ENCODE measurements around the gene WFDC5. TPM values are rescaled to one million over a fixed set of nuclear protein-coding genes. Genes with fewer than 3 reads are reported as not detected.
A peak's percentile ranks its signal among the peaks of the same experiment; 100 is the strongest.

The WFDC5 gene
- total RNA-seq, 1 donor from 2014 or later = not detected

DNA sequence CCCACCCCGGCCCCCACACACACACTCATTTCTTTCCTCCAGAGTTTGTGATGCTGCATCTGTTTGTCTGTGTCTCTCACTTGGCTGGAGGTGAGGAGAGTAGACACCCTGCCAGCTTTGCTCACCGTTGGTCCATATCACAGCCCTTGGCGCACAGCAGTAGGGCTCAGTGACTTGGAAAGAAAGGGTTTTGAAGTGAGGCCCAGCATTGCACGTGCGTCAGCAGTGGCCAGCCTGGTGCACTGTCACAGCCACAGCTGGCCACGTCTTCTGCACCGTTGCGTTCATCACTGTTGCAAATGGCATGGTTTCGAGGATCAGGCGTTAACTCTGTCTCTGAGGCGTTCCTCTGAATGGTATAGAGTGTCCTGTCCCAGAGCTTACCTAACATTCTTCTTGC lies 3.7 kb downstream of the WFDC5 start:
- Mint-ChIP-seq H3K36me3 (ENCODE audit: low read depth) (no peaks in the 10 kb centered on the region), H3K27ac (no peak overlapping the region), H3K4me3 (no peak overlapping the region), H3K27me3 (ENCODE audit: insufficient read depth) (peaks cover 6% of the 10 kb centered on the region), H3K9me3 (no peaks in the 10 kb centered on the region), H3K4me1 (ENCODE audit: low read depth) (no peaks in the 10 kb centered on the region)
- DNase-seq (ENCODE audit: low spot score) = no peak
- intact Hi-C loops (cut with micrococcal nuclease) = no loop called here

DNA sequence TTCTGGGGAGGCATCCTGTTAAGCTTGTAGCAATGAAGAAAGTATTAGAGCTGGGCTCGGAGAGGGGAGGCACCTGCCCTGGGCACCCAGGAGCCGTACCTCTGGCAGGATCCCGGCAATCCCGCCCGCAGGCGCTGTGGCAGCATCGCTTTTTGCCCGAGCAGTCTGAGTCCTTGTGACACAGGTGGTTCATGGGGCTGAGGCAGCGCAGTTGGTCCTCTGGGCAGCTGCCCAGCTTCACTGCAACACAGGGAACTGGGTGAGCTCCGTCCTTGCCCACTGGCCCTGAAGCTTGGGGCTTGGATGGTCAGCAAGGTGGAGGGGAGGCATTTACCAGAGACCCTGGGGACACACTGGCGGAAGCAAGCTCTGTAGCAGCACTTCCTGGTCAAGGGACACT lies 4.7 kb downstream of the WFDC5 start:
- H3K27me3 Mint-ChIP-seq (ENCODE audit: insufficient read depth) = peaks cover 8% of the 10 kb centered on the region
- no peak overlapping the region for H3K4me3 Mint-ChIP-seq
- no peak for DNase-seq (ENCODE audit: low spot score)
- H3K36me3 Mint-ChIP-seq (ENCODE audit: low read depth) = no peaks in the 10 kb centered on the region
- H3K4me1 Mint-ChIP-seq (ENCODE audit: low read depth) = no peaks in the 10 kb centered on the region
- no peak overlapping the region for H3K27ac Mint-ChIP-seq
- no peaks in the 10 kb centered on the region for H3K9me3 Mint-ChIP-seq
- intact Hi-C loops (cut with micrococcal nuclease) = no loop called here

DNA sequence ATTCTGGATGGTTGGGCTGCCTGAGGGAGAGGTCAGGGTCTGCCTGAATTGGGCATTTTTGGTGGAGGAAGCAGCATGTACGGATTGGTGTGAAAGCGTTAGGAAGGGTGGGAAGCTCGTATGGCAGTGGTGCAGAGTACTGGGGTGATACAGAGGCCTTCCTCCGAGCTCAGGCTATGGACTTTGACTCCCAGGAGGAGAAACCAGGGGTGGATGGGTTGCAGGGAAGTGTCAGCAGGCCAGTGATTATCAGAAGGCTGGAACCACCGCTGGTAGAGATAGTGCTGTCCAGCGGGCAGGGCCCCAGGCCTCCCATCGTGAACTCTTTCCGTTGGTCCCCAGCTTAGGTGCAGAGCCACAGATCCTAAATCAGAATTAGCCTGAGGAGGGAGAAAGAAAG lies 5.3 kb downstream of the WFDC5 start:
- Mint-ChIP-seq H3K27me3 (ENCODE audit: insufficient read depth) (peaks cover 9% of the 10 kb centered on the region), H3K9me3 (no peaks in the 10 kb centered on the region), H3K36me3 (ENCODE audit: low read depth) (no peaks in the 10 kb centered on the region), H3K4me3 (no peak overlapping the region), H3K4me1 (ENCODE audit: low read depth) (no peaks in the 10 kb centered on the region), H3K27ac (no peak overlapping the region)
- intact Hi-C loops (cut with micrococcal nuclease) = no loop called here
- no peak for DNase-seq (ENCODE audit: low spot score)

- H3K36me3 Mint-ChIP-seq (ENCODE audit: low read depth) = no peaks in the 10 kb centered on the region
- H3K4me1 Mint-ChIP-seq (ENCODE audit: low read depth) = no peaks in the 10 kb centered on the region
- peaks cover 21% of the 10 kb centered on the region for H3K27me3 Mint-ChIP-seq (ENCODE audit: insufficient read depth)
- no peak for DNase-seq (ENCODE audit: low spot score)
- H3K9me3 Mint-ChIP-seq = no peaks in the 10 kb centered on the region
- intact Hi-C loops (cut with micrococcal nuclease) = no loop called here
- H3K27ac Mint-ChIP-seq = no peak overlapping the region
- H3K4me3 Mint-ChIP-seq = no peak overlapping the region
Observed at GRCh38 chr20:45105317-45105716, 9.7 kb downstream of the WFDC5 start.

DNA sequence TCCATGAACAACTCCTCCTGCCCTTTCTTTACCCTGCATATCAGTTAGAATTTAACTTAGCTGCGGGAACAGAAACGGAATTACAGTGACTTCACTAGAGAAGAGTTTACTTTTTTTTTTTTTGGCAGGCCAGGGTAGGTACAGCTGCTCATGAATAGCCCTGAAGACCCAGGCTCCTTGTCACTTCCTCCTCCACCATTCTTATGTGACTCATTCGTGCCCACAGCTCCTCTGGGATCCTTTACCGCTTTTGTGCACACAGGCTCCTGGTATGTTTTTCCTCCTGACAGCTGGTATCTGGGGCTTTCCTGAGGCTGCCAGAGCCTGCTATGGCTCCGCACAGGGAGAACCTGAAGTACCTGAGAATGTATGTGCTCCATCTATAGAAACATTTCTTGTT lies 10.2 kb downstream of the WFDC5 start:
- Mint-ChIP-seq H3K27me3 (ENCODE audit: insufficient read depth) (peaks cover 26% of the 10 kb centered on the region), H3K4me1 (ENCODE audit: low read depth) (no peaks in the 10 kb centered on the region), H3K27ac (no peak overlapping the region), H3K9me3 (no peaks in the 10 kb centered on the region), H3K4me3 (no peak overlapping the region), H3K36me3 (ENCODE audit: low read depth) (peaks cover under 1% of the 10 kb centered on the region)
- intact Hi-C loops (cut with micrococcal nuclease) = no loop called here
- DNase-seq (ENCODE audit: low spot score) = no peak

DNA sequence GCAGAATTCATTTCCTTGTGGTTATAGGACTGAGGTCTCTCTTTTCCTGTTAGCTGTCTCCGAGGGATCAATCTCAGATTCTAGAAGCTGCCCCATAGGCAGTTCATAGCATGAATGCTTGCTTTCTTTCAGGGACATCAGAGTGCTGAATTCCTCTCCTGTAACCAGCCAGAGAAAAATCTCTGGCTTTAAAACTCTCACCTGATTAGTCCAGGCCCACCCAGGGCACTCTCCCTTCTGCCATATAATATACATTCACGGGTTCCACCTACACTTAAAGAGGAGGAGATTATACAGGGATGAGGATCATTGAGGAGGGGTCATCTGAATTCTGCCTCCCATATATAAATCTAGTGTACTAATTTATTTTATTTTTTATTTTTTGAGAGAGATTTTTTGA lies 11.9 kb downstream of the WFDC5 start:
- Mint-ChIP-seq H3K9me3 (no peaks in the 10 kb centered on the region), H3K27ac (no peak overlapping the region), H3K4me1 (ENCODE audit: low read depth) (no peaks in the 10 kb centered on the region), H3K4me3 (no peak overlapping the region), H3K36me3 (ENCODE audit: low read depth) (peaks cover 2% of the 10 kb centered on the region), H3K27me3 (ENCODE audit: insufficient read depth) (peaks cover 40% of the 10 kb centered on the region)
- DNase-seq (ENCODE audit: low spot score) = no peak
- intact Hi-C loops (cut with micrococcal nuclease) = no loop called here

GRCh38 chr20:45101333-45101850 lies 13.6 kb downstream of the WFDC5 start:
- intact Hi-C loops (cut with micrococcal nuclease) = no loop called here
- H3K36me3 Mint-ChIP-seq (ENCODE audit: low read depth) = peaks cover 2% of the 10 kb centered on the region
- no peaks in the 10 kb centered on the region for H3K9me3 Mint-ChIP-seq
- peaks cover 4% of the 10 kb centered on the region for H3K4me1 Mint-ChIP-seq (ENCODE audit: low read depth)
- DNase-seq (ENCODE audit: low spot score) = no peak
- H3K27me3 Mint-ChIP-seq (ENCODE audit: insufficient read depth) = peaks cover 47% of the 10 kb centered on the region
- H3K27ac Mint-ChIP-seq = no peak overlapping the region
- no peak overlapping the region for H3K4me3 Mint-ChIP-seq

- H3K27ac Mint-ChIP-seq = no peak within 1 kb of the TSS
- intact Hi-C loops (cut with micrococcal nuclease) = no loop called here
Observed at GRCh38 chr20:45100563-45101245, 14.3 kb downstream of the WFDC5 start, which contains the start of gene KCNS1. TSS of gene KCNS1 (minus strand) at chr20:45101127. CDS start at chr20:45099236, 1,891 bp downstream.

DNA sequence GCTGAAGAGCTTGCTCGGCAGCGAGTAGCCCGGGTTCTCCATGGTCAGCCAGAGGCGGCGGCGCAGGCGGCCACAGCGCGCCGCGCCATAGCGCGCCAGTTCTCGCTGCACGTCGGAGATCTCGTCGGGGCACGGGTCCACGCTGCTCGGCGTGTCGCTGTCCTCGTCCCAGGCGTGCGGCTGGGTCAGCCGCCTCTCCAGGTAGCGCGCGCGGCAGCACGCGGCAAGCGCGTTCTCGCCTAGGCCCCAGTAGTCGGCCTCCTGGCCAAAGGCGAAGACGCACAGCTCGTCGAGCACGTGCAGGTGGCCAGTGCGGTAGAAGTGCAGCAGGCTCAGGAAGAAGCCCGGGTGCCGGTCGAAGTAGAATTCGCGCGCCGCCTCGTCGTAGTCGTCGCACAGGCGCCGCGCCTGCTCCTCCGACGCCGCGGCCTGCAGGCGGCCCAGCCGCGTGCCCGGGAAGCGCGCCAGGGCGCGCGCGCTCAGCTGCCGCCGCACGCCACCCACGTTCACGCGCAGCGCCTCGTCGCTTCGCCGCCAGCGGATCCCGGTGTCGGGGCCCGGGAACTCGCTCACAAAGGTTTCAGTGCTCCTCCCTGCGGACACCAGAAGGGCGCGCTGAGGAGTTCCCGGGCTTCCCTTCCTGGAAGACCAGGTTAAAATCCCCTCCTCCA lies 16.7 kb downstream of the WFDC5 start:
- DNase-seq (ENCODE audit: low spot score) = no peak
- no peaks in the 10 kb centered on the region for H3K9me3 Mint-ChIP-seq
- no peak overlapping the region for H3K4me3 Mint-ChIP-seq
- peaks cover 2% of the 10 kb centered on the region for H3K36me3 Mint-ChIP-seq (ENCODE audit: low read depth)
- H3K27ac Mint-ChIP-seq = no peak overlapping the region
- H3K4me1 Mint-ChIP-seq (ENCODE audit: low read depth) = peaks cover 8% of the 10 kb centered on the region
- peaks cover 45% of the 10 kb centered on the region for H3K27me3 Mint-ChIP-seq (ENCODE audit: insufficient read depth)
- intact Hi-C loops (cut with micrococcal nuclease) = loop anchor here (5.0 to 10.0 kb wide), 2 partner anchors 186 to 413 kb away; partner anchors contain the start of gene PABPC1L

More at GRCh38 chr20:45100563-45101245, 14.3 kb downstream of the WFDC5 start, which contains the start of gene KCNS1:
- H3K4me3 Mint-ChIP-seq = no peak within 1 kb of the TSS
- peaks cover 7% of the 10 kb centered on the region for H3K4me1 Mint-ChIP-seq (ENCODE audit: low read depth)
- H3K9me3 Mint-ChIP-seq = no peaks in the 10 kb centered on the region
- DNase-seq (ENCODE audit: low spot score) = no peak
- peaks cover 2% of the 10 kb centered on the region for H3K36me3 Mint-ChIP-seq (ENCODE audit: low read depth)
- peaks cover 48% of the 10 kb centered on the region for H3K27me3 Mint-ChIP-seq (ENCODE audit: insufficient read depth)

- no peaks in the 10 kb centered on the region for H3K9me3 Mint-ChIP-seq
Observed at GRCh38 chr20:45097485-45098102, 17.4 kb downstream of the WFDC5 start.

DNA sequence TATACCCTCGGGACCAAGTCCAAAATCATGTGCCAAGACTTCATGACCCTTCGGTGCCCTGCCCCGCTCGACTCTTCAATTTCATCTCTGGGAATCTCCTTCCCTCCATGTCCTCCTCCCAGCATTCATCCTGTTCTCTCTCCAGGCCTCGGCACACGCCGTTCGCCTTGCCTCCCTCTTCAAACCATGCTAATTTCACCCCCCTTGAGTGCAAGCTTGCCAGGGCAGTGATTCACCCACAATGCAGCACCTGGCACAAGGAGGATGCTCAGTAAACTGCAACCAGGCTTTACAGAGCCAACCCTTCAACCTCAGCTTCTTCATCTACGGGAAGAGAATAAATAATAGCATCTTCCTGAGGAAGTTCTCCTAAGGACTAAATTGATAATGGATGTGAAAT lies 18.2 kb downstream of the WFDC5 start:
- H3K36me3 Mint-ChIP-seq (ENCODE audit: low read depth) = peaks cover 2% of the 10 kb centered on the region
- H3K27me3 Mint-ChIP-seq (ENCODE audit: insufficient read depth) = peaks cover 41% of the 10 kb centered on the region
- intact Hi-C loops (cut with micrococcal nuclease) = loop anchor here (1.0 to 10.0 kb wide), 5 partner anchors 16 to 412 kb away; partner anchors contain the start of genes PABPC1L and STK4
- no peak overlapping the region for H3K27ac Mint-ChIP-seq
- DNase-seq (ENCODE audit: low spot score) = no peak
- H3K4me3 Mint-ChIP-seq = no peak overlapping the region
- no peaks in the 10 kb centered on the region for H3K9me3 Mint-ChIP-seq
- H3K4me1 Mint-ChIP-seq (ENCODE audit: low read depth) = peaks cover 8% of the 10 kb centered on the region

More at GRCh38 chr20:45097485-45098102, 17.4 kb downstream of the WFDC5 start:
- Mint-ChIP-seq H3K4me3 (peak overlapping the region; percentile 47), H3K27ac (peak overlapping the region; percentile 29), H3K36me3 (ENCODE audit: low read depth) (peaks cover 2% of the 10 kb centered on the region), H3K4me1 (ENCODE audit: low read depth) (peaks cover 8% of the 10 kb centered on the region), H3K27me3 (ENCODE audit: insufficient read depth) (peaks cover 45% of the 10 kb centered on the region)
- peak; percentile 19 for DNase-seq (ENCODE audit: low spot score)
- intact Hi-C loops (cut with micrococcal nuclease) = loop anchor here (1.0 to 10.0 kb wide), 5 partner anchors 17 to 413 kb away; partner anchors contain the start of genes PABPC1L and STK4

DNA sequence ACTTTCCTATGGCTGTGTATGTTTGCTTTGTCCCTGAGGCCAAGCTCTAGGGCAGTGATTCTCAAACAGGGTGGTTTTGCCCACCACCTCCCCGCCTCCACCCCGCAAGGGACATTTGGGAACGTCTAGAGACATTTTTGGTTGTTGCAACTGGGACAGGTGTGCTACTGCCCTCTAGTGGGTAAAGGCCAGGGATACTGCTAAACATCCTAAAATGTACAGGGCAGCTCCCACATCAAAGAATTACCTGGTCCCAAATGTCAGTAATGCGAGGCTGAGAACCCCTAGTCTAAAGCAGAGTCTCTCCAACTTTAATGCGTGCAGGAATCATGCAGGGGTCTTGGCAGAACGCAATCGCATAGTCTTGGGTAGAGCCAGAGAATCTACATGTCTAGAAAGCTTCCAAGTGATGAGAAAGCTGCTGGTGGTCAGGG lies 19.2 kb downstream of the WFDC5 start:
- intact Hi-C loops (cut with micrococcal nuclease) = loop anchor here (1.0 to 10.0 kb wide), 6 partner anchors 15 to 411 kb away; partner anchors contain the start of genes PABPC1L and STK4
- Mint-ChIP-seq H3K27me3 (ENCODE audit: insufficient read depth) (peaks cover 34% of the 10 kb centered on the region), H3K4me3 (no peak overlapping the region), H3K36me3 (ENCODE audit: low read depth) (peaks cover 3% of the 10 kb centered on the region), H3K4me1 (ENCODE audit: low read depth) (peaks cover 8% of the 10 kb centered on the region), H3K27ac (no peak overlapping the region), H3K9me3 (no peaks in the 10 kb centered on the region)
- DNase-seq (ENCODE audit: low spot score) = peak; percentile 31
